Esophagus squamous epithelium (tissue), 5 donors: ENCODE measurements around the gene AQP5. TPM values are rescaled to one million over a fixed set of nuclear protein-coding genes. Genes with fewer than 3 reads are reported as not detected.
A peak's percentile ranks its signal among the peaks of the same experiment; 100 is the strongest.

ENCODE experiments used
- DNase-seq: peaks from one replicate; lab custom pipeline; 2025; lab: John Stamatoyannopoulos, UW
- H3K27ac ChIP-seq, 4 donors: fragments of 200-600 bp; sonication (generic); one replicate each; pipeline ENCODE4 v1.5.1; 2016 to 2019; ENCODE audit warnings: mild to moderate bottlenecking in 1 of 4
- H3K27me3 ChIP-seq, 4 donors: fragments of 200-600 bp; sonication (generic); 1 replicate in 3 of 4; 2 replicates in 1 of 4; pipeline versions ENCODE4 v1.5.1 to v1.6.0; 2017 to 2021; ENCODE audit warnings: antibody characterized with exemption in 1 of 4
- H3K36me3 ChIP-seq, 3 donors: fragments of 200-600 bp; sonication (generic); one replicate each; pipeline ENCODE4 v1.5.1; 2016 to 2019
- H3K4me1 ChIP-seq, 3 donors: fragments of 200-600 bp; sonication (generic); one replicate each; pipeline ENCODE4 v1.5.1; 2017 to 2019
- H3K4me3 ChIP-seq, 4 donors: fragments of 200-600 bp; sonication (generic); 1 replicate in 3 of 4; 2 replicates in 1 of 4; pipeline ENCODE4 v1.5.1; 2016 to 2019; ENCODE audit warnings: mild to moderate bottlenecking in 2 of 4, moderate library complexity in 1 of 4
- H3K9me3 ChIP-seq, 3 donors: fragments of 200-600 bp; sonication (generic); one replicate each; pipeline ENCODE4 v1.5.1; 2016 to 2019
- CTCF ChIP-seq, 6 experiments: fragments of 450-650 bp in 4 of 6; fragments of 200-600 bp in 2 of 6; sonication (generic) in 2 of 6; IDR thresholded peaks; one replicate each; pipeline ENCODE4 v1.5.1; 2016 to 2019; ENCODE audit warnings: antibody characterized with exemption in 6 of 6, mild to moderate bottlenecking in 4 of 6, moderate library complexity in 4 of 6
- POLR2A ChIP-seq, 4 donors: fragments of 450-650 bp; IDR thresholded peaks; one replicate each; pipeline ENCODE4 v1.6.1; 2017; ENCODE audit warnings: antibody characterized with exemption in 4 of 4, mild to moderate bottlenecking in 4 of 4, moderate library complexity in 3 of 4
- WGBS, 2 donors: methylation state at CpG; one replicate each; pipeline ENCODE4 v1.1.5; 2018; 5-methylcytosine and 5-hydroxymethylcytosine counted together
- intact Hi-C: fragments of 100-400 bp; cut with DNase I; formaldehyde crosslinking; loops from one replicate; pipeline ENCODE4 v1.15.0; 2022
- total RNA-seq, 4 donors: library from RNA; depleted of rRNA; stranded (reverse); fragments of >200 nt; gene quantifications; one replicate each; pipeline ENCODE4 v1.1.0, GENCODE V29; 2016
- donor health status: DM: yes; HTN: yes; CAD: no.

Gene AQP5
- total RNA-seq, 4 donors from 2014 or later, result 4.7 to 42.2 (median 18.6) TPM

- TF ChIP-seq CTCF (IDR thresholded peaks at IDR 0.05) (no peak), POLR2A (IDR thresholded peaks at IDR 0.05) (no peak)
- Histone ChIP-seq H3K4me1 (peaks cover 22 to 84% (median 46%) of the 10 kb centered on the region in 3 donors), H3K27ac (peak overlapping the region; percentile 42 to 88 (median 84)), H3K4me3 (no peak overlapping the region), H3K27me3 (no peaks in the 10 kb centered on the region), H3K36me3 (no peaks in the 10 kb centered on the region), H3K9me3 (no peaks in the 10 kb centered on the region)
- no peak for DNase-seq
- intact Hi-C loops, result no loop called here
These were observed 22.4 kb upstream of the AQP5 start for GRCh38 chr12:49939307-49939706.

GRCh38 chr12:49939707-49940106, 22.0 kb upstream of the AQP5 start:
- TF ChIP-seq POLR2A (IDR thresholded peaks at IDR 0.05) (no peak), CTCF (IDR thresholded peaks at IDR 0.05) (no peak)
- Histone ChIP-seq H3K27me3 (no peaks in the 10 kb centered on the region), H3K36me3 (no peaks in the 10 kb centered on the region), H3K4me1 (peaks cover 22 to 82% (median 46%) of the 10 kb centered on the region in 3 donors), H3K9me3 (no peaks in the 10 kb centered on the region), H3K27ac (peak overlapping the region; percentile 42 to 88 (median 84)), H3K4me3 (no peak overlapping the region)
- WGBS, 2 donors, result no CpG with 5 or more reads among the region's 1 CpG
- no peak for DNase-seq
- intact Hi-C loops, result no loop called here

GRCh38 chr12:49941556-49942511, 19.8 kb upstream of the AQP5 start:
- no peak for TF ChIP-seq POLR2A (IDR thresholded peaks at IDR 0.05)
- TF ChIP-seq CTCF (IDR thresholded peaks at IDR 0.05), result no peak
- DNase-seq, result no peak
- no peak overlapping the region for H3K4me3 ChIP-seq
- H3K36me3 ChIP-seq, result no peaks in the 10 kb centered on the region
- H3K27me3 ChIP-seq, result no peaks in the 10 kb centered on the region
- no peaks in the 10 kb centered on the region for H3K9me3 ChIP-seq
- peaks cover 22 to 90% (median 58%) of the 10 kb centered on the region in 3 donors for H3K4me1 ChIP-seq
- 78 to 83% methylated on average over 10 to 12 of the region's 13 CpGs for WGBS, 2 donors
- intact Hi-C loops, result no loop called here
- H3K27ac ChIP-seq, result peak overlapping the region; percentile 54 to 88 (median 76)

- 79 to 83% methylated on average over 3 of the region's 3 CpGs for WGBS, 2 donors
- TF ChIP-seq CTCF (IDR thresholded peaks at IDR 0.05) (no peak), POLR2A (IDR thresholded peaks at IDR 0.05) (no peak)
- intact Hi-C loops, result no loop called here
- DNase-seq, result no peak
- H3K36me3 ChIP-seq, result no peaks in the 10 kb centered on the region
- H3K4me1 ChIP-seq, result peaks cover 22 to 86% (median 58%) of the 10 kb centered on the region in 3 donors
- H3K27me3 ChIP-seq, result no peaks in the 10 kb centered on the region
- H3K4me3 ChIP-seq, result no peak overlapping the region
- H3K27ac ChIP-seq, result peak overlapping the region; percentile 54 to 88 (median 76)
- H3K9me3 ChIP-seq, result no peaks in the 10 kb centered on the region
These were observed 19.2 kb upstream of the AQP5 start for GRCh38 chr12:49942512-49942893.

- Histone ChIP-seq H3K4me3 (no peak overlapping the region), H3K4me1 (peaks cover 21 to 83% (median 55%) of the 10 kb centered on the region in 3 donors), H3K27me3 (no peaks in the 10 kb centered on the region), H3K36me3 (no peaks in the 10 kb centered on the region), H3K27ac (peak overlapping the region; percentile 54 to 88 (median 77)), H3K9me3 (no peaks in the 10 kb centered on the region)
- DNase-seq, result no peak
- 61 to 76% methylated on average over 7 to 10 of the region's 14 CpGs for WGBS, 2 donors
- TF ChIP-seq POLR2A (IDR thresholded peaks at IDR 0.05) (peak in 1 of 4 donors; percentile 35), CTCF (IDR thresholded peaks at IDR 0.05) (no peak)
- intact Hi-C loops, result no loop called here
These were observed 18.6 kb upstream of the AQP5 start for GRCh38 chr12:49942921-49943624.
